BE2C (cell line): ENCODE results near the gene CPHXL2.

Experiments
- DNase-seq: peaks from one replicate; pipeline ENCODE4 v3.0.0-alpha.2; 2020
- H3K27me3 ChIP-seq: fragments of 250-450 bp; sonication (Bioruptor Pico); 2 replicates; pipeline ENCODE4 v1.5.1; 2020; ENCODE audit warnings: mild to moderate bottlenecking
- H3K36me3 ChIP-seq: fragments of 250-450 bp; sonication (Bioruptor Pico); 2 replicates; pipeline ENCODE4 v1.5.1; 2020; ENCODE audit warnings: mild to moderate bottlenecking
- H3K4me1 ChIP-seq: fragments of 250-450 bp; sonication (Bioruptor Pico); 2 replicates; pipeline ENCODE4 v1.5.1; 2020
- H3K4me3 ChIP-seq: 2 replicates; pipeline ENCODE4 v1.5.1; 2011; ENCODE audit warnings: low read depth, low read length
- H3K9me3 ChIP-seq: fragments of 250-450 bp; sonication (Bioruptor Pico); 2 replicates; pipeline ENCODE4 v1.5.1; 2020
- CTCF ChIP-seq: IDR thresholded peaks from 2 replicates; pipeline ENCODE4 v1.5.1; 2012; ENCODE audit warnings: mild to moderate bottlenecking, low read depth, low read length

CPHXL2 gene

GRCh38 chr16:75618780-75619179 lies 58.0 kb downstream of the CPHXL2 start:
- H3K4me1 ChIP-seq = no peaks in the 10 kb centered on the region; the same call in 1 of the 2 replicates
- peaks cover 11% of the 10 kb centered on the region for H3K36me3 ChIP-seq
- no peak overlapping the region for H3K4me3 ChIP-seq
- H3K27me3 ChIP-seq = no peaks in the 10 kb centered on the region
- no peak for TF ChIP-seq CTCF
- no peak for DNase-seq
- no peaks in the 10 kb centered on the region for H3K9me3 ChIP-seq

DNA sequence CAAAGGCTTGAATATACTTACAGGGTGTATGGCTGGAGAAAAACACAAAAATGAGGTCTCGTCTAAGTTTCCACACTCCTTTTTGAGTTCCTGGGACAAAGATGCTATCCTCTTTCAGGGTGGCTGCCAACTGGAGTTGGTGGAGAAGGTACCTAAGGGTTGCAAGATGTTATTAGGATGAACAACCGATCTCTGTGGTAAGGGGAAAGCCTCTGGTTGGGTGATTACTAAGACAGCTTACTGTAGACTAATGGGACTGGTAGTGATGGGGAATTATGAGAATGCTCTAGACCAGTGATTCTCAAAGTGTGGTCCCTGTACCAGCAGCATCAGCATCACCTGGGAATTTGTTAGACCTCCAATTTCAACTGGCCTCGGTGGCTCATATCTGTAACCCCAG lies 59.7 kb downstream of the CPHXL2 start:
- no peaks in the 10 kb centered on the region; the same call in 1 of the 2 replicates for H3K4me1 ChIP-seq
- TF ChIP-seq CTCF = no peak
- H3K36me3 ChIP-seq = peaks cover 21% of the 10 kb centered on the region
- H3K9me3 ChIP-seq = no peaks in the 10 kb centered on the region
- no peaks in the 10 kb centered on the region for H3K27me3 ChIP-seq
- no peak overlapping the region for H3K4me3 ChIP-seq
- no peak for DNase-seq

GRCh38 chr16:75616521-75617010 lies 60.2 kb downstream of the CPHXL2 start:
- H3K4me1 ChIP-seq = no peaks in the 10 kb centered on the region
- H3K9me3 ChIP-seq = no peaks in the 10 kb centered on the region

GRCh38 chr16:75615619-75616018 lies 61.2 kb downstream of the CPHXL2 start:
- Histone ChIP-seq H3K4me3 (no peak overlapping the region), H3K36me3 (peaks cover 33% of the 10 kb centered on the region), H3K9me3 (no peaks in the 10 kb centered on the region), H3K4me1 (no peaks in the 10 kb centered on the region), H3K27me3 (no peaks in the 10 kb centered on the region)
- DNase-seq = no peak
- no peak for TF ChIP-seq CTCF

More at GRCh38 chr16:75616521-75617010, 60.2 kb downstream of the CPHXL2 start:
- DNase-seq = no peak
- Histone ChIP-seq H3K36me3 (peaks cover 26% of the 10 kb centered on the region), H3K27me3 (no peaks in the 10 kb centered on the region), H3K4me3 (no peak overlapping the region)
- no peak for TF ChIP-seq CTCF

DNA sequence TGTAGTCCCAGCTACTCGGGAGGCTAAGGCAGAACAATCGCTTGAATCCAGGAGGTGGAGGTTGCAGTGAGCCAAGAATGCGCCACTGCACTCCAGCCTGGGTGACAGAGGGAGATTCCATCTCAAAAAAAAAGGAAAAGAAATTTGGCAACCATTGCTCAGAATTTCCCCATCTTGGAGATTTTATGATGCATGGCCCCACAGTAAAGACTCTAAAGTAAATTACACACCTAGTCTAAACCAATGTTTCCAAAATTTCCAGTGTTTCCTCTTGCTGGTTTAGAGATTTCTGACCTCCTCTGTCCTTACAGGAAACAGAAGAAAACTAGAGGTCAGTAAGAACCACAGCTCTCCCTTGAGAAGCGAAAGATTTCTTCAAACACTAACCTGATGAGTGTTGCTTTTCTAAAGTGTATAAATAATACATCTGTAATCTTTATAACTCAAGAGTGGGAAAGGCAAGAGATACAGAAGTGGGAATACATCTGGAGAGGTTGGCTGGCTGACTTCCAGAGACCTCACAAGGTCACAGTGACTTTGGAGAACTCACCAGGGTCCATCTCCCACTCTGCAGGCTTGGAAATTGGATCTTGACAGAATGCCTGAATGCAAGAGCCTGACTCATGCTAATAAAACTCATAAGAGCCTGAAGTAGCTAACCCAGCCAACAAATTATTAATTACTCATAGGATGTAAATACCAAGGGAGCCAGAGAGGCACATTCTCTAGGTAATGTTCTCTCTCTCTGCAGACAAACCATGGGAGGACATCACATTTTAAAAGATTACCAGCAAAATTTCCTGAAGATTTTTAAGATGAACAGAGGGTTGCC lies 62.5 kb downstream of the CPHXL2 start:
- no peaks in the 10 kb centered on the region for H3K27me3 ChIP-seq
- no peak for DNase-seq
- H3K9me3 ChIP-seq = no peaks in the 10 kb centered on the region
- peaks cover 36% of the 10 kb centered on the region for H3K36me3 ChIP-seq
- H3K4me3 ChIP-seq = no peak overlapping the region
- H3K4me1 ChIP-seq = no peaks in the 10 kb centered on the region
- TF ChIP-seq CTCF = no peak
